HAP-1 (cell line): ENCODE measurements around the gene NR2F2.

Source experiments
- DNase-seq, 2 experiments: peaks; one replicate each; pipeline ENCODE4 v3.0.0-alpha.2; 2016 to 2020; ENCODE audit warnings: low spot score in 2 of 2
- H3K27me3 ChIP-seq: fragments of 250-450 bp; sonication (Bioruptor Pico); 2 replicates; pipeline ENCODE4 v1.5.1; 2020; ENCODE audit warnings: low read depth, mild to moderate bottlenecking, moderate library complexity
- H3K36me3 ChIP-seq: fragments of 250-450 bp; sonication (Bioruptor Pico); replicated peaks from 2 replicates; pipeline ENCODE4 v1.5.1; 2020; ENCODE audit warnings: mild to moderate bottlenecking
- H3K4me1 ChIP-seq: fragments of 250-450 bp; sonication (Bioruptor Pico); 2 replicates; pipeline ENCODE4 v1.5.1; 2020; ENCODE audit warnings: mild to moderate bottlenecking
- H3K4me3 ChIP-seq: fragments of 250-450 bp; sonication (Bioruptor Pico); 2 replicates; pipeline ENCODE4 v1.5.1; 2020; ENCODE audit warnings: mild to moderate bottlenecking, moderate library complexity
- H3K9me3 ChIP-seq: fragments of 250-450 bp; sonication (Bioruptor Pico); 2 replicates; pipeline ENCODE4 v1.5.1; 2020; ENCODE audit warnings: mild to moderate bottlenecking, moderate library complexity
- in situ Hi-C: fragments of 300-500 bp; cut with MboI; formaldehyde crosslinking; loops from 3 replicates; pipeline ENCODE4 v1.14.3; 2020; ENCODE audit warnings: low sequenced_read_pairs, inconsistent platforms, mixed read lengths

The NR2F2 gene

GRCh38 chr15:96385195-96385594 lies 54.7 kb downstream of the NR2F2 start:
- no peaks in the 10 kb centered on the region for H3K9me3 ChIP-seq
- no peak for DNase-seq
- no peaks in the 10 kb centered on the region for H3K36me3 ChIP-seq
- H3K4me3 ChIP-seq: no peak overlapping the region
- in situ Hi-C loops: no loop called here
- H3K4me1 ChIP-seq: no peaks in the 10 kb centered on the region
- H3K27me3 ChIP-seq: peaks cover 3% of the 10 kb centered on the region; the same call in 1 of the 2 replicates

GRCh38 chr15:96388673-96389072 lies 58.2 kb downstream of the NR2F2 start:
- DNase-seq: no peak
- Histone ChIP-seq H3K27me3 (peaks cover 2% of the 10 kb centered on the region; the same call in 1 of the 2 replicates), H3K4me3 (no peak overlapping the region), H3K4me1 (no peaks in the 10 kb centered on the region), H3K36me3 (no peaks in the 10 kb centered on the region), H3K9me3 (no peaks in the 10 kb centered on the region)
- in situ Hi-C loops: no loop called here
